C4-2B (cell line): ENCODE measurements around the gene PCDHGC5.

Experiments
- ZFX ChIP-seq: fragments of 450-650 bp; IDR thresholded peaks from 2 replicates; pipeline ENCODE4 v1.6.1; 2017
- TF ChIP-seq, protein P1 (sequence below): fragments of 450-650 bp; conservative IDR thresholded peaks from 2 replicates; pipeline ENCODE4 v1.5.1; 2017; ENCODE audit warnings: mild to moderate bottlenecking

DNA sequence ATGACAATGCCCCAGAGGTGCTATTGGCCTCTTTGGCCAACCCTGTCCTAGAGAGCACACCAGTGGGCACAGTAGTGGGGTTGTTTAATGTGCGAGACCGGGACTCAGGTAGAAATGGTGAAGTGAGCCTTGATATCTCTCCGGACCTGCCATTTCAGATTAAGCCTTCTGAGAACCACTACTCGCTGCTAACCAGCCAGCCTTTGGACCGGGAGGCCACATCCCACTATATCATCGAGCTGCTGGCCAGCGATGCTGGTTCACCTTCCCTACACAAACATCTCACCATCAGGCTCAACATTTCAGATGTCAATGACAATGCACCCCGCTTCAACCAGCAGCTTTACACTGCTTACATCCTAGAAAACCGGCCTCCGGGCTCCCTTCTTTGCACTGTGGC, 1.4 kb downstream of the PCDHGC5 start:
- TF ChIP-seq, protein P1, sequence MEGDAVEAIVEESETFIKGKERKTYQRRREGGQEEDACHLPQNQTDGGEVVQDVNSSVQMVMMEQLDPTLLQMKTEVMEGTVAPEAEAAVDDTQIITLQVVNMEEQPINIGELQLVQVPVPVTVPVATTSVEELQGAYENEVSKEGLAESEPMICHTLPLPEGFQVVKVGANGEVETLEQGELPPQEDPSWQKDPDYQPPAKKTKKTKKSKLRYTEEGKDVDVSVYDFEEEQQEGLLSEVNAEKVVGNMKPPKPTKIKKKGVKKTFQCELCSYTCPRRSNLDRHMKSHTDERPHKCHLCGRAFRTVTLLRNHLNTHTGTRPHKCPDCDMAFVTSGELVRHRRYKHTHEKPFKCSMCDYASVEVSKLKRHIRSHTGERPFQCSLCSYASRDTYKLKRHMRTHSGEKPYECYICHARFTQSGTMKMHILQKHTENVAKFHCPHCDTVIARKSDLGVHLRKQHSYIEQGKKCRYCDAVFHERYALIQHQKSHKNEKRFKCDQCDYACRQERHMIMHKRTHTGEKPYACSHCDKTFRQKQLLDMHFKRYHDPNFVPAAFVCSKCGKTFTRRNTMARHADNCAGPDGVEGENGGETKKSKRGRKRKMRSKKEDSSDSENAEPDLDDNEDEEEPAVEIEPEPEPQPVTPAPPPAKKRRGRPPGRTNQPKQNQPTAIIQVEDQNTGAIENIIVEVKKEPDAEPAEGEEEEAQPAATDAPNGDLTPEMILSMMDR = no peak
- no peak for TF ChIP-seq ZFX
